KOPT-K1 (cell line): ENCODE measurements around the gene PBRM1.

Experiments
- H3K27ac ChIP-seq: fragments of 200-600 bp; sonication (generic); 2 replicates; pipeline ENCODE4 v1.5.1; 2016; ENCODE audit warnings: antibody characterized with exemption, mild to moderate bottlenecking, low read depth, low read length; ENCODE audit not compliant: poor library complexity, severe bottlenecking
- H3K36me3 ChIP-seq: fragments of 200-600 bp; sonication (generic); 2 replicates; pipeline ENCODE4 v1.5.1; 2017; ENCODE audit warnings: antibody characterized with exemption, mild to moderate bottlenecking, low read length, moderate library complexity; ENCODE audit not compliant: insufficient read depth
- H3K9me3 ChIP-seq: fragments of 200-600 bp; sonication (generic); 2 replicates; pipeline ENCODE4 v1.5.1; 2017; ENCODE audit warnings: antibody characterized with exemption, low read length, mild to moderate bottlenecking; ENCODE audit not compliant: insufficient read depth, poor library complexity, severe bottlenecking

PBRM1 gene

DNA sequence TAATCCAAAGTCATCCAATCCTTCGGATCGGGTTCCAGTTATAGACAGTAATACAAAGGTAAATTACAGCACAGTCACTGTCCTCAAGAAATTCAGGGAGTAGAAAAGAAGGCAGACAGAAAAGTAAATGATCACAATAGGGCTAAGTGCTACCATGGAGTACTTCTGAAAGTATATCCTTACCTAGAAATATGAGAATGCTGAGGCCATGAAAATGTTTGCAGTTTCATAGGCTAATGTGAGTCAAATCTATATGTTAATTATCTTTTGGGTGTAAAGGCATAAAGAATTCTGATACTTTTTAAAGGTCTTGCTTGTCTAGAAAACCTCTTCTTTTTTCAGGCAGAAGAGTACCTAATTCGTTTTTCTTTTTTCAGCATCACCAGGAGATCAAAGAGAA lies 29.8 kb downstream of the PBRM1 start:
- H3K36me3 ChIP-seq = peaks cover 98% of the 10 kb centered on the region
- H3K9me3 ChIP-seq = no peaks in the 10 kb centered on the region
- no peak overlapping the region for H3K27ac ChIP-seq

DNA sequence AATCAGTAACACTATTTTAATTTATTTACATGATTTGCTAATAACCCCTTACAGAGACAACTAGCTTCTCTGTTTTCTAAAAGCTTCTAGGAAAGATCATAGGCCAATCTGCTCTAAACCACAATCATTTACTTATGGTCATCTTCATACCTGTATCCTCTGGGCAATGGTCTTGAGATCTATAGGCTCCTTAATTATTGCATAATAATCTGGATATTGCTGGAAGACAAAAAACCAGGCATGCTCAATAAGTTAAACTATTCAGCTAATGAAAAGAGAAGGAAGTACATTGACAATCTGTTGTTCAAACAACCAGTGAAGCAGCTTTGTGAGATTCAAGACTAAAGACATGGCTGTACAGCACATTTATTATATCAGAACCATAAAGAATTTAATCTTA lies 34.1 kb downstream of the PBRM1 start:
- Histone ChIP-seq H3K9me3 (no peaks in the 10 kb centered on the region), H3K27ac (no peak overlapping the region), H3K36me3 (peaks cover 98% of the 10 kb centered on the region)

DNA sequence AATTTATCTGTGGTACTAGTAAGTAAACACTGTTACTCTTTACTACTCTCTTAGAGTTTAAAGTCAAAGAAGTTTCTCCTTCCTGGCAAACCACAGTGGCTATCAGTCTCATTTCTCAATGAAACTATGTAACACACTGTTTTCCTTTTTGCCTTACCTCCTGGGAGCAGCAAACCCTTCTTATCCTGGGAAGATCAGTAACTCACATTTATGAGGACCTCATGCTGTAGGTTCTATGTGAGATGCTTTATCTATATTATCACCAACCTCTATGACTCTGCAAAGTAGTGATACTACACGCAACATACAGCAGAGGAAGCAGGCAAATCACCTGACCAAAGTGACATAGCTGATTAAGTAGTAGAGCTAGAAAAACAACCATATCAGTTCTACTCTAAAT lies 35.3 kb downstream of the PBRM1 start:
- H3K36me3 ChIP-seq = peaks cover 98% of the 10 kb centered on the region
- H3K9me3 ChIP-seq = no peaks in the 10 kb centered on the region
- no peak overlapping the region for H3K27ac ChIP-seq

DNA sequence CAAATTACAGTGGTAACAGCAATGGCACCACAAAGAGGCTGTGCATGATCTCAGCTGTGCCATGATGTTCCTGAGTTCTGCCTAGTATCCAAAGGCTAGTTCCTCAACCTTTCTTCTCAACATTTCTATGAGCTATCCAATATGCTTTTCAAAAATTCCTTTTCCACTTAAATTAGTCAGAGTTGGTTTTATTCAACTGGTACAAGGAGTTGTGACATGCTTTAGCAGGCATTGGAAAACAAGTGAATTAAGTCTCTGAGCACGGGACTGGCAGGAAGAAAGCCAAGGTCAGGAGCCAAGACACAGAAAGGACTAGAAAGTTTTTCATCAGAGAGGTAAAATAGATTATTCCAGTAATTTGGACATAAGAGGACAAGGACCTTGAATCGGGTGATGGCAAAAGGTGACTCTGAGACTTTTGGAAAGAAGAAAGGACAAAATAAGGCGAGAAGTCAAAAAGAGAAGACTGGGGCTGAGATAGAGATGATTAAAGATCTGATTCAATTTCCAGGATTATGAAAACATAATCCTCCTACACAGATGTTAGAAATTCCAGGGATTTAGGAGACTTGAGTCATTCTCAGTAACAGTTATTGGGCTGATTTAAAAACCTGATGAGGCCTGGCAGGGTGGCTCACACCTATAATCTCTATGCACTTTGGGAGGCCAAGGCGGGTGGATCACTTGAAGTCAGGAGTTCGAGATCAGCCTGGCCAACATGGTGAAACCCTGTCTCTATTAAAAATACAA lies 36.1 kb downstream of the PBRM1 start:
- H3K36me3 ChIP-seq = peaks cover 98% of the 10 kb centered on the region

DNA sequence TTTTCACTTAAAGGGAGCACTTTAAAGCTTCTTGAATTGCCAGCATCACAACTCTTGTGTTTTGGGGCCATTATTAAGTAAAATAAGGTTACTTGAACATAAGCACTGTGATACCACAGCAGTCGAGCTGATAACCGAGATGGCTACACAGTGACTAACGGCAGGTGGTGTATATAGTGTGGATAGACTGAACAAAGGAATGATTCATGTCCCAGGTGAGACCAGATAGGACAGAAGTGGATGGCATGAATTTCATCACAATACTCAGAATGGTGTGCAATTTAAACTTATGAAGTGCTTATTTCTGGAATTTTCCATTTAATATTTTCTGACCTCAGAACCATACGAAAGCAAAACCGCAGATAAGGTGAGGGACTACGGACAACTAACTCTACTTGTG lies 40.2 kb downstream of the PBRM1 start:
- H3K9me3 ChIP-seq = no peaks in the 10 kb centered on the region

More for the DNA sequence above, 36.1 kb downstream of the PBRM1 start:
- H3K27ac ChIP-seq = no peak overlapping the region
- H3K9me3 ChIP-seq = no peaks in the 10 kb centered on the region

DNA sequence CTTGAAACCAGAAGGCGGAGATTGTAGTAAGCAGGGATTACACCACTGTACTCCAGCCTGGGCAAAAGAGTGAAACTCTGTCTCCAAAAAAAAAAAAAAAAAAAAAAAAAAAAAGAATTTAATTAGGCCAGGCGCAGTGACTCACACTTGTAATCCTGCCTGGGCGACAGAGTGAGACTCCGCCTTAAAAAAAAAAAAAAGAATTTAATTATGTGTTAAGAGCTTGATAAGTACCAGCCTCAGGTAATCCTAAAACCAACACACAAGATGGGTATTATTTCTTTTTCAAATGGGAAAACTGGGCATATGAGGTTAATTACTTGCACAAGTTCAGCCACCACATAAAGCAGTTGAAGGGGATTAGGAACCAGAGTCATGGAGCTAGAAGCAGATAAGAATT lies 49.0 kb downstream of the PBRM1 start:
- Histone ChIP-seq H3K9me3 (no peaks in the 10 kb centered on the region), H3K36me3 (peaks cover 94% of the 10 kb centered on the region), H3K27ac (no peak overlapping the region)

More for the DNA sequence above, 40.2 kb downstream of the PBRM1 start:
- Histone ChIP-seq H3K27ac (no peak overlapping the region), H3K36me3 (peaks cover 99% of the 10 kb centered on the region)

DNA sequence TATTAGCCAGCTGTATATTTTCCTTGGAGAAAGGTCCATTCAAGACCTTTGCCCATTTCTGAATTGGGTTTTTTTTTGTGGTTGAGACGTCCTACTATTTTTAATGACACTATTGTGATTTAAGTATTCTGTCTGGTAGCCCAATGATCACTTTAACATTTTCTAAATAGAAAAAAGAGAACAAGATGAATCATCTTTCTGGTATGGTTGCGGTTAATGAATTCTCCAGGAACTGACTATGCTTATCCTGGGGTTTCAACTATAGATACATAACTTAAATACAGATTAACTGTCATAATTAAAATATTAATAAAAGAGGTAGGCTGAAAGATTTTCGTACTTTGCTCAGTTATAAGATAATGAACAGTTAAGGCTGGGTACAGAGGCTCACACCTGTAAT lies 51.9 kb downstream of the PBRM1 start:
- H3K36me3 ChIP-seq = peaks cover 93% of the 10 kb centered on the region
- no peaks in the 10 kb centered on the region for H3K9me3 ChIP-seq
- no peak overlapping the region for H3K27ac ChIP-seq

DNA sequence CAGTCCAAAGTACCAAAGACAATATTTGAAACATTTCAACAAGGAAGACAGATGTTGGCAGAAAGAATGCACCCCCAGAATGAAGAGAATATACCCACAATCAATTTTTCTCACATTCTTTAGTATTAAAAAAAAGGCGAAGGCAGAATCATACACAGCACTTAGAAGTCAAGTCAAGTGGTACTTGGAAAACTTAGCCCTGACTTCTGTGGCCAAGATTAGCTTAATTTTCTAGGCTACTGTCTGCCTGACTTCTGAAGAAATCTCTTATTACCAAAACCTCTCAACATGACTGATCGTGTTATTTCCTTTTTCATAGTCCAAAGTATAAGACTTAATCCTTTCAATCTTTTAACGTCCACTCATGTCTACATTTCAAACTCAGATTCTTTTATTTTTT lies 60.7 kb downstream of the PBRM1 start:
- Histone ChIP-seq H3K36me3 (peaks cover 99% of the 10 kb centered on the region), H3K9me3 (no peaks in the 10 kb centered on the region), H3K27ac (no peak overlapping the region)

DNA sequence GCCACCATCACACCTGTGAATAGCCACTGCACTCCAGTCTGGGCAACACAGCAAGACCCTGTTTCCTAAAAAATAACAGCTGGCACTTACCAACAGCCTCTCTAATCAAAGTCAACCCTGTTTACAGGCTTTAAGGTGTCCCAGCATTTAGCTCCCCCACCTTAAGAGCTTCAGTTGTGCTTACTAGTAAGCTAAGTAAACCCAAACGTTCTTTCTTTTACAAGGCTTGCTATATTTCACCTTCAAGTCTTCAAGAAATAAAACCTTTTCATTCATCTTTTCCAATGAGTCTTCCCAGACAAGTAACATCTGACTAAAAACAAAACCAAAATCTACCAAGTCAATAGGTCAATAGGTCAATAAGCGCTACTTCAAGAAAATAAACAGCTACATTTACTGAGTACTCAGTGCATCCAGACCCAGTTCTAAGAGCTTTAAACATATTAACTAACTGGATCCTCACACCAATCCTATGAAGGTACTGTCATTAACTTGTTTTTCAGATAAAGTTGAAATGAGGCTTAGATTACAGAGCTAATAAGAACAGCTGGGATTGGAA lies 62.4 kb downstream of the PBRM1 start:
- peaks cover 99% of the 10 kb centered on the region for H3K36me3 ChIP-seq
- H3K9me3 ChIP-seq = no peaks in the 10 kb centered on the region
- H3K27ac ChIP-seq = no peak overlapping the region

DNA sequence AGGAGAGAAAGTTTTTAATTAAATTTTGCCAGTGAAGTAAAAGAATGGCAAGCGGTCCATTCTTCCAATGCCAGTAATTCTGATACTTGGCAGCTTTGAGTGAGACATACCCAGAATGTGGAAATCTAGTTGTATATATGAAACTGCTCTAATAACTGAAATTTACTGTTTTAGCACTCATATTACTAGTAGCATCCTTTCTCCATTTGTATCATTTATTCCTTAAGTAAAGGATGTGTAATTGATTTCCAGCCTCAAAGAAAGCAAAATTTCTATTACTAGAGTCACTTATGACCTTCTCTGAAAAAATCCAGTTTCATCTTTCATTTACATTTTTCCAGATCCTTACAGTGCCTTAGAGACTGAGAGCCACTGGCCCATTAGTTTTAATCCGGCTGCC lies 65.1 kb downstream of the PBRM1 start:
- H3K27ac ChIP-seq = no peak overlapping the region
- H3K9me3 ChIP-seq = no peaks in the 10 kb centered on the region
- H3K36me3 ChIP-seq = peaks cover 99% of the 10 kb centered on the region

DNA sequence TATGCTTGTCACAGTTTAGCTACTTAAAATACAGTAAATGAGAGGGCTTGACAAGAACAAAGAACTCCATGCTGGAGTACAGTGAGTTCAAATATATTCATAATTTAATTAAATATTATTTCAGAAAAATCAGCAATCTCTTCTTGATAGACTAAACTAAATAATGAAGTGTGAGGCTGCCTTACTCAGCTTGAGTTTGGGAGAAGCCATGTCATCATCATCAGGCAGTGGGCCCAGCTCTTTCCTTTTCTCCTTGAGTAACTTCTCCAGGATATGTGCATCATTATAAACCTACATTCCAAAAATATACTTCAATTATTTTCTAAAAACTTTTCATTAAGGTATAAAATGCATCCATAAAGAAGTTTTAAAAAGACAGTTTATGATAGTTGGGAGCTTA lies 70.5 kb downstream of the PBRM1 start:
- Histone ChIP-seq H3K36me3 (peaks cover 99% of the 10 kb centered on the region), H3K27ac (no peak overlapping the region), H3K9me3 (no peaks in the 10 kb centered on the region)

DNA sequence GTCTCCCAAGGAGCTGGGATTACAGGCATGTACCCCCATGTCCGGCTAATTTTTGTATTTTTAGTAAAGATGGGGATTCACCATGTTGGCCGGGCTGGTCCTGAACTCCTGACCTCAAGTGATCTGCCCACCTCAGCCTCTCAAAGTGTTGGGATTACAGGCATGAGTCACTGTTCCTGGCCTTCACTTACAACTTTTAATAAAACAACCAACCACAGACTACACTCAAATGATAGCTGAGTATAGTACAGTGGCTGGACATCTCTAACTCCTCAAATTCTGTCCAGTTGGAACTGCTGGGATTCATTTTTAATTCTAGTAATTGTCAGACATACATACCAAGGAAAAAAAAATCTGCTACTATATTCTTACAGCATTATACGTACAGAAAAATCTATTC lies 71.0 kb downstream of the PBRM1 start:
- Histone ChIP-seq H3K36me3 (peaks cover 99% of the 10 kb centered on the region), H3K27ac (no peak overlapping the region), H3K9me3 (no peaks in the 10 kb centered on the region)

DNA sequence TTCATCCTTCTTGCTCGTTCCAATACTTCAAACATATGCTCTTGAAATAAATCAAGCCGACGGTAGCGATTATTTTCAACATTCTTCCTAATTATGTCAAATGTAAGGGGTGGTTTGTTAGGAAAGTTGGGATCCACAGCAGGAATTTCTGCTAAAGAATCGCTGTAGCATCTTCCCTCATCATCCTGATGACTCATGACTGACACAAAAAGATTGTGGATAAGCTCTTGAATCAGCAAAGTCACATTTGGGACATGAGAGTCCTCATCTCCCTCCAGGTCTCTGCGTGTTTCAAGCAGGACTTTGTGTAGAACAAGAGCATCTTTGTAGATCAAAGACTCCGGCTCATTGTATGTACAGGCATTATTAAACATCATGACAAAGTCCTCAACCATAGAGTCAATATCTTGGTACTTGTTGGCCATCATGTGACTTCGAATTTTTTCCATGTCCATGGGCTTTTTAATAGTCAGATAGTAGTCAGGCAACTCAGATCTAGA lies 76.3 kb downstream of the PBRM1 start:
- Histone ChIP-seq H3K27ac (no peak overlapping the region), H3K9me3 (no peaks in the 10 kb centered on the region), H3K36me3 (peaks cover 99% of the 10 kb centered on the region)

DNA sequence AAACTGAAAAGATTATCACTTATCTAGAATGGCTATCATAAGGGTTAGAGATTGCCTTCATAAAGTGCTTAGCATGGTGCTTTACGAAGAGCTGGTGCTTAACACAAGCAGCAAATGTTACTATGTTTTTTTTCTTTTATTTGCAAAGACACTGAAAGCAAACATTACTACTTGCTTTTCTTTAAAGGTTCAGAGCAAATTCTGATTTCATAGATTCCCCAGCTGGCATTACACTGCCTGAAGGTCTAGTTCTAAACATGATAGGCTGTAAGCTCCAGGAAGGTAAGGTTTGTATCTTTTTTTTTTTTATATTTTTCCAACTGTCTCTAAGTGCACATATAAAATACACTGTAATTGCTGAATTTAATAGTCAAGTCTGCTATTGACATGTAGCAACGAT lies 77.4 kb downstream of the PBRM1 start:
- Histone ChIP-seq H3K27ac (no peak overlapping the region), H3K9me3 (peaks cover 3% of the 10 kb centered on the region), H3K36me3 (peaks cover 99% of the 10 kb centered on the region)

DNA sequence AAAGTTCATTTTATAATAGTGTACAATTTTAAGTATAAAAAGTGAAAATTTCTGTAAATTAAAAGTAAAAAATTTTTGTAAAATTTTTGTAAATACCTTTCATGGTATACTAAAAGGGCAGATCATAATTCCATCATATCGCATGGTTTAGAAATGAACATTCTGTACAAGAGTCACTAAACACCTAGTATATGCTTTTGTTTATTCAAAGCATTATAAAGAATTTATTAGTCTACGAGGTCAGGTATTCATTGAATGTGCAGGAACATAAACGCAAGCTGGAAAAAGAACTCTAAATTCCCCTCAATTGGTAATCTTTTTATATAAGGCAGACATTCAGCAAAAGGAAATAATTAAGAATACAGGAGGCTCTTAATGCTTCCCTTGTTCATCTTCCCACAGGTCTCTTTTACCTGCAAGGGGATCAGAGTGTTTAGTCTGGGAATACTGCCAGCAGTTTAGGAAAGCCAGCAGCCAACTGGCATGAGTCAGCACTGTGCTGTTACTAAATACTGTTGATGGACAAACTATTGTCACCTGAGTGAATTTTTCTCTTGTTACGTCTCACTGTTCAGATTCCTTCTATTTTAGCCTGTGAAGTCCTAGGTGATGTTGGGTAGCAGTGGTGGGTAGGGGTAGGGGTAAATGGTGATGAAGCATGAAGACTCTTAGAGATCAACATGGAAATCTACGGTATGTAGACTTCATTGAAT lies 79.2 kb downstream of the PBRM1 start:
- Histone ChIP-seq H3K9me3 (peaks cover 21% of the 10 kb centered on the region), H3K27ac (no peak overlapping the region), H3K36me3 (peaks cover 99% of the 10 kb centered on the region)
